ENCODE results near the gene ZNF618.

- TF ChIP-seq CTCF (IDR thresholded peaks at IDR 0.05) (no peak), POLR2A (IDR thresholded peaks at IDR 0.05) (no peak)
These were observed 12.8 kb upstream of the ZNF618 start for GRCh38 chr9:113863345-113863744.

Measured in esophagus squamous epithelium (tissue), 4 donors.